Measurements from ENCODE around the gene RTN4RL2. TPM values are rescaled to one million over a fixed set of nuclear protein-coding genes. Genes with fewer than 3 reads are reported as not detected.

Gene RTN4RL2
- polyA plus RNA-seq, 3 donors, result 0.40 to 0.53 (median 0.44) TPM

- peak overlapping the region; percentile 96 to 98 for H3K27ac ChIP-seq (ENCODE audit: low read depth in 1 of 2, low read length in 2 of 2)
- peaks cover 56% of the 10 kb centered on the region for H3K4me1 Mint-ChIP-seq
- peaks cover 32% of the 10 kb centered on the region for H4K20me1 ChIP-seq (ENCODE audit: insufficient read depth, low read length)
- no peak overlapping the region for H2AFZ ChIP-seq (ENCODE audit: insufficient read depth, low read depth, low read length, poor library complexity, severe bottlenecking)
- peak overlapping the region; percentile 68 to 86 (median 73) for H3K4me3 ChIP-seq (replicated peaks in 1 of 3; ENCODE audit: low read depth in 2 of 3, low read length in 3 of 3)
- peaks cover 41 to 50% of the 10 kb centered on the region in 2 donors for H3K4me1 ChIP-seq (ENCODE audit: control insufficient read depth in 1 of 2, insufficient read depth in 2 of 2, low read length in 2 of 2)
- peak overlapping the region; percentile 83 to 89 for H3K4me3 Mint-ChIP-seq
- peak overlapping the region; percentile 96 to 99 (median 98) for H3K27ac Mint-ChIP-seq
- no peaks in the 10 kb centered on the region for H3K27me3 ChIP-seq (ENCODE audit: control insufficient read depth in 2 of 2, insufficient read depth in 2 of 2, low read length in 2 of 2)
- H3K36me3 ChIP-seq (replicated peaks in 1 of 2; ENCODE audit: control insufficient read depth in 1 of 2, insufficient read depth in 2 of 2, low read length in 2 of 2), result peaks cover 28 to 36% of the 10 kb centered on the region in 2 donors
- H3K9me3 ChIP-seq (replicated peaks in 1 of 2; ENCODE audit: control insufficient read depth in 1 of 2, insufficient read depth in 1 of 2, low read length in 2 of 2), result no peaks in the 10 kb centered on the region
- H3K79me2 ChIP-seq (ENCODE audit: insufficient read depth, low read length), result peaks cover 60% of the 10 kb centered on the region
- TF ChIP-seq CTCF (IDR thresholded peaks at IDR 0.05), result no peak
- no peaks in the 10 kb centered on the region for H3K9me3 Mint-ChIP-seq
- intact Hi-C loops (cut with micrococcal nuclease), result loop anchor here in 1 of 2 donors (1.0 kb wide), 1 partner anchor 8 kb away; no protein-coding TSS in a partner anchor
- H3K9ac ChIP-seq (ENCODE audit: insufficient read depth, low read length, poor library complexity, severe bottlenecking), result peak overlapping the region; percentile 93
- peak overlapping the region; percentile 73 for H3K4me2 ChIP-seq (replicated peaks; ENCODE audit: extremely low read depth, low read length, poor library complexity, severe bottlenecking)
- H3K27me3 Mint-ChIP-seq (ENCODE audit: low read depth in 3 of 3), result peaks cover 0 to 4% (median 2%) of the 10 kb centered on the region in 3 donors
- WGBS (ENCODE audit: insufficient coverage), result 53% methylated on average over 11 of the region's 15 CpGs
- peaks cover 41 to 43% of the 10 kb centered on the region in 2 donors for H3K36me3 Mint-ChIP-seq
- peak in 1 of 3 donors; percentile 42 for DNase-seq
These were observed 34.5 kb upstream of the RTN4RL2 start for GRCh38 chr11:57425565-57426438.

- Mint-ChIP-seq H3K27ac (peak overlapping the region; percentile 96 to 99 (median 98)), H3K4me1 (peaks cover 62% of the 10 kb centered on the region), H3K4me3 (peak overlapping the region; percentile 83 to 89), H3K36me3 (peaks cover 34 to 36% of the 10 kb centered on the region in 2 donors), H3K9me3 (no peaks in the 10 kb centered on the region), H3K27me3 (ENCODE audit: low read depth in 3 of 3) (peaks cover 0 to 4% (median 2%) of the 10 kb centered on the region in 3 donors)
- Histone ChIP-seq H4K20me1 (ENCODE audit: insufficient read depth, low read length) (peaks cover 26% of the 10 kb centered on the region), H3K27ac (ENCODE audit: low read depth in 1 of 2, low read length in 2 of 2) (peak overlapping the region; percentile 96 to 98), H3K9ac (ENCODE audit: insufficient read depth, low read length, poor library complexity, severe bottlenecking) (peak overlapping the region; percentile 93), H3K9me3 (replicated peaks in 1 of 2; ENCODE audit: control insufficient read depth in 1 of 2, insufficient read depth in 1 of 2, low read length in 2 of 2) (no peaks in the 10 kb centered on the region), H2AFZ (ENCODE audit: insufficient read depth, low read depth, low read length, poor library complexity, severe bottlenecking) (peak overlapping the region; percentile 76), H3K36me3 (replicated peaks in 1 of 2; ENCODE audit: control insufficient read depth in 1 of 2, insufficient read depth in 2 of 2, low read length in 2 of 2) (peaks cover 21 to 29% of the 10 kb centered on the region in 2 donors), H3K79me2 (ENCODE audit: insufficient read depth, low read length) (peaks cover 54% of the 10 kb centered on the region), H3K4me2 (replicated peaks; ENCODE audit: extremely low read depth, low read length, poor library complexity, severe bottlenecking) (peak overlapping the region; percentile 73), H3K4me3 (replicated peaks in 1 of 3; ENCODE audit: low read depth in 2 of 3, low read length in 3 of 3) (peak overlapping the region; percentile 68 to 86 (median 73)), H3K27me3 (ENCODE audit: control insufficient read depth in 2 of 2, insufficient read depth in 2 of 2, low read length in 2 of 2) (no peaks in the 10 kb centered on the region), H3K4me1 (ENCODE audit: control insufficient read depth in 1 of 2, insufficient read depth in 2 of 2, low read length in 2 of 2) (peaks cover 48 to 56% of the 10 kb centered on the region in 2 donors)
- peak; percentile 58 to 88 (median 72) for DNase-seq
- intact Hi-C loops (cut with micrococcal nuclease), result no loop called here
- 9% methylated on average over 14 of the region's 16 CpGs for WGBS (ENCODE audit: insufficient coverage)
- no peak for TF ChIP-seq CTCF (IDR thresholded peaks at IDR 0.05)
These were observed 33.8 kb upstream of the RTN4RL2 start for GRCh38 chr11:57426439-57426928.

All from CD14-positive monocyte (primary cell).